GM12878 (cell line): ENCODE measurements around the gene TMEM232. TPM values are rescaled to one million over a fixed set of nuclear protein-coding genes. Genes with fewer than 3 reads are reported as not detected.

ENCODE experiments used
- FOXM1 ChIP-seq: IDR thresholded peaks from 2 replicates; pipeline ENCODE4 v1.6.1; 2012; ENCODE audit warnings: low read depth, mild to moderate bottlenecking, inconsistent platforms, low read length, moderate library complexity
- SPI1 ChIP-seq: IDR thresholded peaks from 2 replicates; pipeline ENCODE4 v1.6.1; 2011; ENCODE audit warnings: low read depth, mild to moderate bottlenecking, low read length, moderate library complexity, borderline replicate concordance; ENCODE audit not compliant: insufficient read depth
- polyA plus RNA-seq, 11 experiments: library from polyadenylated mRNA; depleted of rRNA in 4 of 11; unstranded in 6 of 11; stranded (reverse) in 5 of 11; fragments of >200 nt; fragmentation: Nextera tagmentation in 4 of 11; fragmentation: Illumina TruSeq in 1 of 11; extraction: Ambion mirVana in 4 of 11; extraction: Trizol in 1 of 11; gene quantifications; 1 replicate in 1 of 11; 2 replicates in 10 of 11; pipeline versions ENCODE4 v1.2.1 to v1.2.3, GENCODE V29; 2011 to 2016; ENCODE audit warnings: inconsistent platforms in 2 of 11, missing spikeins in 2 of 11, low read depth in 1 of 11
- total RNA-seq, 4 experiments: library from RNA; depleted of rRNA in 3 of 4; stranded (reverse); fragments of >200 nt in 3 of 4; fragmentation: Illumina TruSeq in 1 of 4; extraction: Trizol in 1 of 4; gene quantifications; 2 replicates each; pipeline versions ENCODE4 v1.2.1 to v1.2.3, GENCODE V29; 2013 to 2021
- TF ChIP-seq, protein P1 (sequence below), 3 experiments: IDR thresholded peaks in 2 of 3; conservative IDR thresholded peaks in 1 of 3; 2 replicates each; pipeline ENCODE4 v1.5.1; 2011; ENCODE audit warnings: low read depth in 3 of 3, low read length in 3 of 3, mild to moderate bottlenecking in 3 of 3, control low read depth in 2 of 3, moderate library complexity in 2 of 3, inconsistent platforms in 1 of 3, mixed read lengths in 1 of 3; ENCODE audit not compliant: control insufficient read depth in 2 of 3, insufficient read depth in 1 of 3; ENCODE audit errors: extremely low read depth in 1 of 3
- TF ChIP-seq, protein P2 (sequence below): fragments of 450-650 bp; IDR thresholded peaks from 2 replicates; pipeline ENCODE4 v1.6.1; 2017; ENCODE audit warnings: mild to moderate bottlenecking, moderate library complexity
- TF ChIP-seq, protein P3 (sequence below): IDR thresholded peaks from 2 replicates; pipeline ENCODE4 v1.6.1; 2011; ENCODE audit warnings: low read depth, mild to moderate bottlenecking, low read length, moderate library complexity, borderline replicate concordance; ENCODE audit errors: extremely low read depth

Gene TMEM232
- total and polyA plus RNA-seq, 10 of the 15 experiments (the other 5 are each of a cell fraction or from before 2014, with no cell fraction given): 0.29 to 1.3 (median 0.91) TPM

DNA sequence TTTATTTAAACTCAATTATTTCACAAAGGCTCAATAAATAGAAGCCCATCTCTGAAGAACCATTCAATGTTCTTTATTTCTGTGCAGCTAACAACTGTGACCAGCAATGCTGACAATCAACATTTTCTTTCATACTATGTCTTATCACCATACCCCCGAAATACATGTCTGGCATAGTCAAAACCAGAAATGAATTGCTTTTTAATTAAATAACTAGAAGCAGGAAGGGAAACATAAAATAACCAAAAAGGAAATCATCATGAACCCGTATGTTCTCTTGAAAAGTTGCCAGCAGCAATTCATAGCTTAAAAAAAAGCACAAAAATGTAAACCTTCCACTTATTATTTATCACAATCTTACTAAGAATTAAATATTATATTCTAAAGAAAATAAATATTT is 212.4 kb downstream of the TMEM232 start (continued):
- TF ChIP-seq, protein P1, sequence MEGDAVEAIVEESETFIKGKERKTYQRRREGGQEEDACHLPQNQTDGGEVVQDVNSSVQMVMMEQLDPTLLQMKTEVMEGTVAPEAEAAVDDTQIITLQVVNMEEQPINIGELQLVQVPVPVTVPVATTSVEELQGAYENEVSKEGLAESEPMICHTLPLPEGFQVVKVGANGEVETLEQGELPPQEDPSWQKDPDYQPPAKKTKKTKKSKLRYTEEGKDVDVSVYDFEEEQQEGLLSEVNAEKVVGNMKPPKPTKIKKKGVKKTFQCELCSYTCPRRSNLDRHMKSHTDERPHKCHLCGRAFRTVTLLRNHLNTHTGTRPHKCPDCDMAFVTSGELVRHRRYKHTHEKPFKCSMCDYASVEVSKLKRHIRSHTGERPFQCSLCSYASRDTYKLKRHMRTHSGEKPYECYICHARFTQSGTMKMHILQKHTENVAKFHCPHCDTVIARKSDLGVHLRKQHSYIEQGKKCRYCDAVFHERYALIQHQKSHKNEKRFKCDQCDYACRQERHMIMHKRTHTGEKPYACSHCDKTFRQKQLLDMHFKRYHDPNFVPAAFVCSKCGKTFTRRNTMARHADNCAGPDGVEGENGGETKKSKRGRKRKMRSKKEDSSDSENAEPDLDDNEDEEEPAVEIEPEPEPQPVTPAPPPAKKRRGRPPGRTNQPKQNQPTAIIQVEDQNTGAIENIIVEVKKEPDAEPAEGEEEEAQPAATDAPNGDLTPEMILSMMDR (IDR thresholded peaks at IDR 0.05 in 2 of 3, conservative IDR thresholded peaks at IDR 0.05 in 1 of 3; ENCODE audit: control insufficient read depth in 2 of 3, extremely low read depth in 1 of 3, insufficient read depth in 1 of 3, low read depth in 3 of 3, low read length in 3 of 3): no peak
- TF ChIP-seq, protein P2, sequence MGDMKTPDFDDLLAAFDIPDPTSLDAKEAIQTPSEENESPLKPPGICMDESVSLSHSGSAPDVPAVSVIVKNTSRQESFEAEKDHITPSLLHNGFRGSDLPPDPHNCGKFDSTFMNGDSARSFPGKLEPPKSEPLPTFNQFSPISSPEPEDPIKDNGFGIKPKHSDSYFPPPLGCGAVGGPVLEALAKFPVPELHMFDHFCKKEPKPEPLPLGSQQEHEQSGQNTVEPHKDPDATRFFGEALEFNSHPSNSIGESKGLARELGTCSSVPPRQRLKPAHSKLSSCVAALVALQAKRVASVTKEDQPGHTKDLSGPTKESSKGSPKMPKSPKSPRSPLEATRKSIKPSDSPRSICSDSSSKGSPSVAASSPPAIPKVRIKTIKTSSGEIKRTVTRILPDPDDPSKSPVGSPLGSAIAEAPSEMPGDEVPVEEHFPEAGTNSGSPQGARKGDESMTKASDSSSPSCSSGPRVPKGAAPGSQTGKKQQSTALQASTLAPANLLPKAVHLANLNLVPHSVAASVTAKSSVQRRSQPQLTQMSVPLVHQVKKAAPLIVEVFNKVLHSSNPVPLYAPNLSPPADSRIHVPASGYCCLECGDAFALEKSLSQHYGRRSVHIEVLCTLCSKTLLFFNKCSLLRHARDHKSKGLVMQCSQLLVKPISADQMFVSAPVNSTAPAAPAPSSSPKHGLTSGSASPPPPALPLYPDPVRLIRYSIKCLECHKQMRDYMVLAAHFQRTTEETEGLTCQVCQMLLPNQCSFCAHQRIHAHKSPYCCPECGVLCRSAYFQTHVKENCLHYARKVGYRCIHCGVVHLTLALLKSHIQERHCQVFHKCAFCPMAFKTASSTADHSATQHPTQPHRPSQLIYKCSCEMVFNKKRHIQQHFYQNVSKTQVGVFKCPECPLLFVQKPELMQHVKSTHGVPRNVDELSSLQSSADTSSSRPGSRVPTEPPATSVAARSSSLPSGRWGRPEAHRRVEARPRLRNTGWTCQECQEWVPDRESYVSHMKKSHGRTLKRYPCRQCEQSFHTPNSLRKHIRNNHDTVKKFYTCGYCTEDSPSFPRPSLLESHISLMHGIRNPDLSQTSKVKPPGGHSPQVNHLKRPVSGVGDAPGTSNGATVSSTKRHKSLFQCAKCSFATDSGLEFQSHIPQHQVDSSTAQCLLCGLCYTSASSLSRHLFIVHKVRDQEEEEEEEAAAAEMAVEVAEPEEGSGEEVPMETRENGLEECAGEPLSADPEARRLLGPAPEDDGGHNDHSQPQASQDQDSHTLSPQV: no peak
- TF ChIP-seq, protein P3, sequence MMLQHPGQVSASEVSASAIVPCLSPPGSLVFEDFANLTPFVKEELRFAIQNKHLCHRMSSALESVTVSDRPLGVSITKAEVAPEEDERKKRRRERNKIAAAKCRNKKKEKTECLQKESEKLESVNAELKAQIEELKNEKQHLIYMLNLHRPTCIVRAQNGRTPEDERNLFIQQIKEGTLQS: no peak
- TF ChIP-seq SPI1 (no peak), FOXM1 (no peak)
- TF ChIP-seq, all 136 proteins: peak for 0
